ENCODE measurements around the gene CARMIL3. TPM values are rescaled to one million over a fixed set of nuclear protein-coding genes. Genes with fewer than 3 reads are reported as not detected.

Gene CARMIL3
- total and polyA plus RNA-seq, 2 of the 4 experiments (the other 2 are of a cell fraction), result under 0.01 TPM; not detected in 1

GRCh38 chr14:24080888-24081738 lies 29.3 kb downstream of the CARMIL3 start:
- Histone ChIP-seq H2BK5ac (ENCODE audit: low read depth, low read length, poor library complexity, severe bottlenecking) (no peak overlapping the region), H3K4me1 (ENCODE audit: control insufficient read depth, insufficient read depth, low read length) (peaks cover 2% of the 10 kb centered on the region; the same call in 1 of the 2 replicates), H3K18ac (ENCODE audit: low read depth, low read length) (no peak overlapping the region), H3K79me1 (ENCODE audit: low read depth in 1 of 2, low read length in 2 of 2) (no peaks in the 10 kb centered on the region), H3K27me3 (ENCODE audit: control insufficient read depth, insufficient read depth, low read length) (peaks cover 88% of the 10 kb centered on the region), H2AK5ac (ENCODE audit: low read depth, low read length) (no peak overlapping the region), H2AFZ (replicated peaks; ENCODE audit: low read length, poor library complexity) (peak overlapping the region; percentile 84), H2BK20ac (ENCODE audit: low read depth, low read length) (no peak overlapping the region), H3K27ac (ENCODE audit: insufficient read depth, low read length) (no peak overlapping the region), H3K56ac (ENCODE audit: extremely low read depth, insufficient read depth, low read length) (no peak overlapping the region), H2BK15ac (ENCODE audit: low read depth, low read length) (no peak overlapping the region), H3K9ac (ENCODE audit: low read depth, low read length) (no peak overlapping the region; the same call in 1 of the 2 replicates), H3K9me1 (ENCODE audit: insufficient read depth, low read length) (no peaks in the 10 kb centered on the region), H3K4me2 (ENCODE audit: low read depth, low read length) (peak overlapping the region; percentile 75), H4K91ac (ENCODE audit: insufficient read depth, low read depth, low read length) (no peak overlapping the region), H4K8ac (ENCODE audit: low read depth in 2 of 2, low read length in 2 of 2) (no peak overlapping the region), H2BK120ac (ENCODE audit: low read depth, low read length) (no peak overlapping the region), H3K36me3 (ENCODE audit: control insufficient read depth, insufficient read depth, low read length) (no peaks in the 10 kb centered on the region), H3K4ac (ENCODE audit: low read depth, low read length) (no peak overlapping the region), H3K14ac (replicated peaks; ENCODE audit: low read depth, low read length) (no peak overlapping the region), H3K23ac (ENCODE audit: low read depth, low read length) (no peak overlapping the region), H4K5ac (ENCODE audit: low read depth, low read length) (no peak overlapping the region), H2AK9ac (replicated peaks; ENCODE audit: low read depth, low read length, poor library complexity) (no peak overlapping the region), H3K9me3 (ENCODE audit: control insufficient read depth, insufficient read depth, low read length) (no peaks in the 10 kb centered on the region), H4K20me1 (ENCODE audit: insufficient read depth, low read length) (no peaks in the 10 kb centered on the region; the same call in 1 of the 2 replicates), H3K4me3 (ENCODE audit: insufficient read depth, low read depth, low read length) (peak overlapping the region; percentile 49)
- dilution Hi-C loops (cut with HindIII; ENCODE audit: low sequenced_read_pairs, unreplicated experiment) (no loop called here), intact Hi-C loops (cut with micrococcal nuclease) (no loop called here), in situ Hi-C loops (cut with MboI; ENCODE audit: low sequenced_read_pairs) (no loop called here)
- no TSS peak for BruUV-seq (replicated peaks)
- WGBS, 2 experiments (ENCODE audit: extremely low coverage in 2 of 2, insufficient read length in 1 of 2), result 1% methylated on average over 23 of the region's 74 CpGs; no CpG with 5 or more reads in 1 of the 2 experiments
- TF ChIP-seq USF2 (IDR thresholded peaks at IDR 0.05; ENCODE audit: low read depth, low read length) (no peak), FOS (IDR thresholded peaks at IDR 0.05; ENCODE audit: low read depth, low read length) (no peak), BHLHE40 (IDR thresholded peaks at IDR 0.05; ENCODE audit: low read depth, low read length) (no peak), MXI1 (IDR thresholded peaks at IDR 0.05; ENCODE audit: borderline replicate concordance, low read depth, low read length) (no peak)
- DNase-seq, result no peak
- POLR2A ChIA-PET (ENCODE audit: unreplicated experiment), result interaction anchor here (0.8 kb wide), 1 partner anchor 27 kb away, joined by 3 read pairs; no protein-coding TSS in a partner anchor
- CTCF ChIA-PET, result interaction anchor here (1.0 to 1.8 kb wide), 7 partner anchors 10 to 72 kb away, joined by 3 to 10 read pairs (median 3); partner anchors contain the start of gene PCK2
- peak; percentile 91 for ATAC-seq (ENCODE audit: low read depth)

Measured in IMR-90 (cell line).